Brain microvascular endothelial cell (primary cell): ENCODE measurements around the gene LYPD5.
A peak's percentile ranks its signal among the peaks of the same experiment; 100 is the strongest.

Experiments
- DNase-seq: peaks from one replicate; pipeline ENCODE4 v3.0.0-alpha.2; 2020
- H3K27ac ChIP-seq: fragments of 250-450 bp; sonication (Bioruptor Pico); 2 replicates; pipeline ENCODE4 v1.5.1; 2020; ENCODE audit warnings: mild to moderate bottlenecking, moderate library complexity
- H3K27me3 ChIP-seq: fragments of 250-450 bp; sonication (Bioruptor Pico); replicated peaks from 2 replicates; pipeline ENCODE4 v1.5.1; 2020; ENCODE audit warnings: mild to moderate bottlenecking
- H3K36me3 ChIP-seq: fragments of 250-450 bp; sonication (Bioruptor Pico); replicated peaks from 2 replicates; pipeline ENCODE4 v1.5.1; 2020; ENCODE audit warnings: mild to moderate bottlenecking
- H3K4me3 ChIP-seq: 2 replicates; pipeline ENCODE4 v1.5.1; 2011; ENCODE audit warnings: low read depth, mild to moderate bottlenecking, control low read depth, low read length, moderate library complexity
- in situ Hi-C: cut with HindIII; loops from 2 replicates; pipeline ENCODE4 v1.10.0; 2017; ENCODE audit warnings: low sequenced_read_pairs, low pct_ligation_motif_present
- TF ChIP-seq, protein P1 (sequence below): IDR thresholded peaks from 2 replicates; pipeline ENCODE4 v1.5.1; 2011; ENCODE audit warnings: low read depth, mild to moderate bottlenecking, moderate library complexity, low read length, control low read depth, inconsistent platforms; ENCODE audit errors: missing control alignments

The LYPD5 gene

DNA sequence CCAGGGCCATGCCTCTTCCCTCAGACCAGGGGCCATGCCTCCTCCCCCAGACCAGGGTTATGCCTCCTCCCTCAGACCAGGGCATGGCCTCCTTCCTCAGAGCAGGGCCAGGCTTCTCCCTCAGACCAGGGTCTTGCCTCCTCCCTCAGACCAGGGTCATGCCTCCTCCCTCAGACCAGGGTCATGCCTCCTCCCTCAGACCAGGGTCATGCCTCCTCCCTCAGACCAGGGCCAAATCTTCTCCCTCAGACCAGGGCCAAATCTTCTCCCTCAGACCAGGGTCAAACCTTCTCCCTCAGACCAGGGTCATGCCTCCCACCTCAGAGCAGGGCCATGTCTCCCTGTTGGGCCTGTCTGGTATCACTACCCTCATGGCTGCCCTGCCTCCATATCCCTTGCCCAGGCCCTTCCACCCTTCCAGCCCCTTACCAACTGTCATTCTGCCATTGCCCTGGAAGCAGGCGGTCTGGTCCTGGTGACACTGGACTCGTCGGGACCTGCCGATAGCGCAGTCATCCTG, 4.2 kb downstream of the LYPD5 start:
- no peak overlapping the region for H3K27ac ChIP-seq
- H3K36me3 ChIP-seq, result no peaks in the 10 kb centered on the region
- TF ChIP-seq, protein P1, sequence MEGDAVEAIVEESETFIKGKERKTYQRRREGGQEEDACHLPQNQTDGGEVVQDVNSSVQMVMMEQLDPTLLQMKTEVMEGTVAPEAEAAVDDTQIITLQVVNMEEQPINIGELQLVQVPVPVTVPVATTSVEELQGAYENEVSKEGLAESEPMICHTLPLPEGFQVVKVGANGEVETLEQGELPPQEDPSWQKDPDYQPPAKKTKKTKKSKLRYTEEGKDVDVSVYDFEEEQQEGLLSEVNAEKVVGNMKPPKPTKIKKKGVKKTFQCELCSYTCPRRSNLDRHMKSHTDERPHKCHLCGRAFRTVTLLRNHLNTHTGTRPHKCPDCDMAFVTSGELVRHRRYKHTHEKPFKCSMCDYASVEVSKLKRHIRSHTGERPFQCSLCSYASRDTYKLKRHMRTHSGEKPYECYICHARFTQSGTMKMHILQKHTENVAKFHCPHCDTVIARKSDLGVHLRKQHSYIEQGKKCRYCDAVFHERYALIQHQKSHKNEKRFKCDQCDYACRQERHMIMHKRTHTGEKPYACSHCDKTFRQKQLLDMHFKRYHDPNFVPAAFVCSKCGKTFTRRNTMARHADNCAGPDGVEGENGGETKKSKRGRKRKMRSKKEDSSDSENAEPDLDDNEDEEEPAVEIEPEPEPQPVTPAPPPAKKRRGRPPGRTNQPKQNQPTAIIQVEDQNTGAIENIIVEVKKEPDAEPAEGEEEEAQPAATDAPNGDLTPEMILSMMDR, result no peak
- DNase-seq, result no peak
- H3K4me3 ChIP-seq, result peak overlapping the region; percentile 54
- no peaks in the 10 kb centered on the region for H3K27me3 ChIP-seq
- in situ Hi-C loops, result no loop called here

DNA sequence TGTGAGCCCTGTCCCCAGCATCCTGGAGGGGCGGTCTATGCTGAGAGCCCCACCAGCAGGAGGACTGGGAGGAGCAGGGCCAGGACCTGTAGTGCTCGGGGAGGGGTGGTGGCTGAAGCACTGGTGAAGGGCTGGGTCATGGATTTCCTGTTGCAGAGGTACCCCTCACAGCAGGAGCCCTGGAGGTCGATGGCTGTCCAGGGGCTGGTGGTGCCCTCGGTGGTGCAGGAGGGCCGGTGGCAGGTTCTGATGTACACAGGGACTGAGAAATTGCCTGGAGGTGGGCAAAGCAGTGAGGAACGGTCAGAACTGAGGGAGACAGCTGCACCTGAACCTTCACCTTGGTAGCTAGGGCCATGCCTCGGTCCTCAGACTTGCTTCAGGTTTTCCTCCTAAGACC, 4.7 kb downstream of the LYPD5 start:
- in situ Hi-C loops, result no loop called here
- no peaks in the 10 kb centered on the region for H3K27me3 ChIP-seq

DNA sequence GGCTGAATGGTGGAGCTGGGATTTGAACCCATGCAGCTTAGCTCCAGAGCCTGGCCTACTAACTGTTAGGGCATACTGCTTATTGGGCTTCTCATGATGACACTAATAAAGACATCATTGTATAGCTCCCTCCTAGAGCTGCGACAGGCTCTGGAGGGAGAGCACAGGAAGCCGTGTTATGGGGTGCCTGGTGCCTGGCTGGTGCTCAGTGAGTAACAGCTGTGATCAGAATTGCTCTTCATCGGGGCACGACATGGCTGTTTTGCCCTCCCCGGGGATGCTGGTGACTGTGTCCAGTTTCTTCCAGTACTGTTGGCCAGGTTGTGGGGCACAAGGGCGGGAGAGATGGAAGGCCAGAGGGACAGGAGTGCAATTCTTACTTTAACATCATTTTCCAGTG, 5.1 kb downstream of the LYPD5 start:
- no peaks in the 10 kb centered on the region for H3K27me3 ChIP-seq
- TF ChIP-seq, protein P1, result no peak

More for the DNA sequence above, 4.7 kb downstream of the LYPD5 start:
- Histone ChIP-seq H3K4me3 (no peak overlapping the region), H3K27ac (no peak overlapping the region), H3K36me3 (no peaks in the 10 kb centered on the region)
- DNase-seq, result no peak
- TF ChIP-seq, protein P1, result no peak

DNA sequence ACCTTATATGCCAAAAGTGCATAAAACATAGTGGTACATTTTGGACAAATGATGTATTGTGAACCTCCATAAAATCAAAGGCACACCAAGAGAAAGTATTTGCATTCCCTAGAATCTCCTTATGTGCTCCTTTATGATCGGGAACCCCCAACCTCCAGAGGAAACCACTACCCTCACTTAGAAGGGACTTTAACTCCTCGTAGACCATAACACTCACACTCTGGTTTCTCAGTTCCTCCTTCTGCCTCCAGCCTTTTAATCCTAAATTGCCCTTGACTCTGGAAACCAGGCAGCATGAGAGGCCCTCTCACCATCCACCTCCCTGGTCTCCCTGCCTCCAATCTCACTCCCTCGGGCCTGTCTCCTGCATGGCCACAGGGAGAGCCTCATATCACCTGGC, 11.7 kb downstream of the LYPD5 start:
- no peaks in the 10 kb centered on the region for H3K36me3 ChIP-seq
- in situ Hi-C loops, result no loop called here
- TF ChIP-seq, protein P1, result no peak

More for the DNA sequence above, 5.1 kb downstream of the LYPD5 start:
- no peak overlapping the region for H3K27ac ChIP-seq
- no peaks in the 10 kb centered on the region for H3K36me3 ChIP-seq
- DNase-seq, result no peak
- in situ Hi-C loops, result no loop called here
- no peak overlapping the region for H3K4me3 ChIP-seq

DNA sequence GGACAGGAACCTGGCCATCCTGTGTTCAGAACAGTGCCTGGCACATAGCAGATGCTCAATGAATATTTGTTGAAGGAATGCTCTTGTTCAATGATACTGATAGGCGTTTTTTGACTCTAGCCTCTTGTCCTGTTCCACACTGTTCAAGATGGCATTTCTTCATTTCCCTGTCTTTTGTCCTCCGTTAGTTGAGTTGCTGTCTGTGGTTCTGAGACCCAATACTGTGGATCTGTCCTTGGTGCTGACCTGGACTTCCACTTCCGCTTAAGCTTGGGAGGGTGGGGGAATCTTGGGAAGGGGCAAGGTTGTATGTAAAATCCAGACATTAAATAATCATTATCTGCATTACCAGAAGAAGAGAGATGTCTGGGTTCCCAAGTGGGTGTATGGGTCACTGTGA, 13.2 kb downstream of the LYPD5 start:
- in situ Hi-C loops, result no loop called here
- Histone ChIP-seq H3K27me3 (no peaks in the 10 kb centered on the region), H3K27ac (no peak overlapping the region), H3K36me3 (no peaks in the 10 kb centered on the region), H3K4me3 (no peak overlapping the region)
- TF ChIP-seq, protein P1, result no peak
- no peak for DNase-seq

More for the DNA sequence above, 11.7 kb downstream of the LYPD5 start:
- Histone ChIP-seq H3K27me3 (no peaks in the 10 kb centered on the region), H3K27ac (no peak overlapping the region), H3K4me3 (no peak overlapping the region)
- no peak for DNase-seq

DNA sequence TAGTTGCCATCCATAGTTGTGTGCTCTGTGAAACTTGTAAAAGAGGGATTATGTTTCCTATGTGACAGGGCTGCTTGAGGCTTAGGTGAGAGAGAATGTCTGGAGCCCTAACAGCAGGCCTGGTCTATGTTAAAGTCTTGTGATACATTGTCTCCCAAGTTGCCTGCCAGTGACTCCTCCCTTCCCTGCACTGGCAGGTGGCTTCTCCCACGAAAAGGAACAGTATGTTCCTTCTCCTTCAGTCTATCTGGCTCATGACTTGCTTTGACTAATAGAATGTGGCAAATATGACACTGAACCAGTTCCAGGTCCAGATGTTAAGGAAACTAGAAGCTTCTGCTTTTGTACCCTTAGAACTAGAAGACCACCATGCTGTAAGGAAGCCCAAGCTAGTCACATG, 15.6 kb downstream of the LYPD5 start:
- Histone ChIP-seq H3K27ac (no peak overlapping the region), H3K27me3 (no peaks in the 10 kb centered on the region), H3K4me3 (no peak overlapping the region), H3K36me3 (no peaks in the 10 kb centered on the region)
- TF ChIP-seq, protein P1, result no peak
- DNase-seq, result no peak
- in situ Hi-C loops, result no loop called here
